Immature natural killer cell (primary cell): ENCODE measurements around the gene ATRAID. TPM values are rescaled to one million over a fixed set of nuclear protein-coding genes. Genes with fewer than 3 reads are reported as not detected.
"Not testable (repeated sequence)": the region's sequence is repeated elsewhere in the genome, so short reads cannot be mapped to it uniquely, and the experiment has no call there.

ENCODE experiments used
- DNase-seq, 3 donors: peaks; one replicate each; pipeline ENCODE4 v3.0.0; 2022; ENCODE audit warnings: mixed read lengths in 1 of 3
- H3K27ac Mint-ChIP-seq, 6 donors: one replicate each; pipeline ENCODE4 v1.8.0; 2020; ENCODE audit warnings: mixed read lengths in 6 of 6, mild to moderate bottlenecking in 5 of 6, inconsistent platforms in 4 of 6, moderate library complexity in 3 of 6
- H3K27me3 Mint-ChIP-seq, 3 donors: one replicate each; pipeline ENCODE4 v1.8.0; 2020 to 2021; ENCODE audit warnings: low read depth in 3 of 3, mild to moderate bottlenecking in 3 of 3, mixed read lengths in 3 of 3, moderate library complexity in 3 of 3, inconsistent platforms in 1 of 3
- H3K36me3 Mint-ChIP-seq, 3 donors: one replicate each; pipeline ENCODE4 v1.8.0; 2020; ENCODE audit warnings: mixed read lengths in 3 of 3, inconsistent platforms in 2 of 3, mild to moderate bottlenecking in 2 of 3
- H3K4me1 Mint-ChIP-seq, 2 donors: one replicate each; pipeline ENCODE4 v1.8.0; 2020; ENCODE audit warnings: inconsistent platforms in 2 of 2, mild to moderate bottlenecking in 2 of 2, mixed read lengths in 2 of 2, moderate library complexity in 1 of 2
- H3K4me3 Mint-ChIP-seq, 5 donors: one replicate each; pipeline ENCODE4 v1.8.0; 2020; ENCODE audit warnings: mild to moderate bottlenecking in 5 of 5, mixed read lengths in 5 of 5, inconsistent platforms in 3 of 5, moderate library complexity in 3 of 5
- H3K9me3 Mint-ChIP-seq, 6 donors: one replicate each; pipeline ENCODE4 v1.8.0; 2020; ENCODE audit warnings: mild to moderate bottlenecking in 6 of 6, mixed read lengths in 6 of 6, inconsistent platforms in 4 of 6, moderate library complexity in 3 of 6
- polyA plus RNA-seq, 3 donors: library from polyadenylated mRNA; unstranded; fragments of 300-500 nt; fragmentation: Illumina TruSeq; gene quantifications; one replicate each; pipeline ENCODE4 v1.2.3, GENCODE V29; 2021

The ATRAID gene, protein sequence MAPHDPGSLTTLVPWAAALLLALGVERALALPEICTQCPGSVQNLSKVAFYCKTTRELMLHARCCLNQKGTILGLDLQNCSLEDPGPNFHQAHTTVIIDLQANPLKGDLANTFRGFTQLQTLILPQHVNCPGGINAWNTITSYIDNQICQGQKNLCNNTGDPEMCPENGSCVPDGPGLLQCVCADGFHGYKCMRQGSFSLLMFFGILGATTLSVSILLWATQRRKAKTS
- 100 to 1,000 TPM; 264 to 391 (median 388) TPM for polyA plus RNA-seq

DNA sequence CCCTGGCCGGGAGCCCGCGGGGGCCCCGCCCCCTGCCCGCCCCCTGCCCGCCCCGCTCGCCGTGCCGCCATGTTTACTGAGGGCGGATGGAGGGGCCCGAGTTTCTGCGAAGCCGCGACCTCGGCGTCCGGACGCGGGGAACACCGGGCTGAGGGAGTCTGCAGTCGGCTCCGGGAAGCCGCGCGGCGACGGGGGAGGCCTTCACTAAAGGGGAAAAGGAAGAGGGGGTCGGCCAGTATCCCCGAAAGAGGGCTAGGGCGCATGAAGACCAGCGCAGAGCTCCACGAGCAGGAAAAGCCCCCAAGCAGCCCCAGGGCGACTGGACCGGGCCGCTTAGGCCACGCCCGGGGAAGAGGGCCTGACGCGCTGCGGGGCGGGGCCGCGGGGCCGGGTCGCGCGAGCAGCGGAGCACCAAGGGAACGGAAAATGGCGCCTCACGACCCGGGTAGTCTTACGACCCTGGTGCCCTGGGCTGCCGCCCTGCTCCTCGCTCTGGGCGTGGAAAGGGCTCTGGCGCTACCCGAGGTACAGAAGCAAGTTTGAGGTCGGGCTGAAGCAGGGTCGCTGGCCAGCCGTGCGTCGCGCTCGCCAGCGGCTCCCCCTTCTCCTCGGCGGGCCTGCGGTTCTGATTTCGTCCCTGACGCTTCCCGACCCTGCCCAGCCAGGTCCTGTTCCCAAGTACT, at the start of gene ATRAID, which contains the start of gene SLC5A6:
TSS of gene ATRAID (plus strand) at position 99 of the 683 bp plus-strand sequence. CDS start at position 427, 328 bp downstream.
TSS of gene SLC5A6 (minus strand) at position 326 of the 683 bp plus-strand sequence. CDS start 4,618 bp downstream, outside the sequence.
- H3K9me3 Mint-ChIP-seq: peaks cover 0 to 1% (median 0%) of the 10 kb centered on the region in 6 donors

DNA sequence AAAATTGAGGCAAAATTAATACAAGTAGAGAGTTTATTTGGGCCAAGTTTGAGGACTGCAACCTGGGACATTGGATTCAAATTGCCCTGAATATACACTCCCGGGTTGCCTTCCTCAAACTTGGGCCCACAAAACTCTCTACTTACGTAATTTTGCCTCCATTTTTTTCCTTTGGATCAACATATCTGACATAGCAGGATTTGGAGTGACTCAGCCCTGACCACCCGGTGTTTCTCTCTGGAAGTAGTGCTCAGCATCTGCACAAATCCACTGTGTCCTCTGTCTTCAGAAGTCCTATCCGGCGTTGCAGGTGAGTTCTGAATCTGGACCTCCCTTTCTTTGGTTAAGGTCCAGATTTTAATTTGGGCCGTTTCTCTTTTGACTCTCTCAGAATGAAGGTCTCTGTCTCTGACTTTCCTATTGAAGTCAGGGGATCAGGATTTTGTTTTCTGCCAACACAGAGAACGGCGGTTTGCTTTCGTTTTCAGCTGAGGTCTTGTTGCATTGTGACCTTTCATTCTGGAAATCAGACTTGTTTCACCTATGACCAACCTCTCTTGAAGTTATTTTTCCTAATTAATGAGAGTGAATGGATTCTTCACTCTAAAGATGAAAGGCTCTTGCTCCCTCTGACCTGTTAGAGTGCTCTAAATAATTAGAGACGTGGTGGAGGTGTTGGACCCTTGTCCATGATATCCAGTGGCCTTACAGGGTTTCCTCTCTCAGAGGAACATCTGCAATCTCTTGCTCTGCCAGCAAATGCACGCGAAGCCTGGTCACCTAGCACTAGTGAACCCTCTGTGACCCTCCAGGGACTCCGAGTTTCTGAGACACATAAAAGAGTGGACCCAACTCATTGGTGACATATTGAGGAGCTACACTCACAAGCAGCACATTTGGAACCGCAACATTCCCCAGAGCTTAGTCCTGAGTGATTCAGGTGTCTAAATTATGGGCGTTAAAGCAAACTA, 49.4 kb upstream of the ATRAID start:
- Mint-ChIP-seq H3K36me3 (no peaks in the 10 kb centered on the region), H3K27ac (no peak overlapping the region), H3K4me3 (no peak overlapping the region), H3K9me3 (no peaks in the 10 kb centered on the region), H3K4me1 (no peaks in the 10 kb centered on the region), H3K27me3 (peaks cover 0 to 3% (median 2%) of the 10 kb centered on the region in 3 donors)
- DNase-seq: no peak

More for the DNA sequence above, at the start of gene ATRAID, which contains the start of gene SLC5A6:
- Mint-ChIP-seq H3K4me1 (peaks cover 29 to 35% of the 10 kb centered on the region in 2 donors), H3K4me3 (peak within 1 kb of the TSS; percentile 93 to 99 (median 98)), H3K36me3 (peaks cover 2 to 5% (median 3%) of the 10 kb centered on the region in 3 donors), H3K27me3 (peaks cover 4 to 11% (median 7%) of the 10 kb centered on the region in 3 donors), H3K27ac (peak within 1 kb of the TSS; percentile 99 to 100 (median 100))
- DNase-seq: peak; percentile 88 to 91 (median 90)

DNA sequence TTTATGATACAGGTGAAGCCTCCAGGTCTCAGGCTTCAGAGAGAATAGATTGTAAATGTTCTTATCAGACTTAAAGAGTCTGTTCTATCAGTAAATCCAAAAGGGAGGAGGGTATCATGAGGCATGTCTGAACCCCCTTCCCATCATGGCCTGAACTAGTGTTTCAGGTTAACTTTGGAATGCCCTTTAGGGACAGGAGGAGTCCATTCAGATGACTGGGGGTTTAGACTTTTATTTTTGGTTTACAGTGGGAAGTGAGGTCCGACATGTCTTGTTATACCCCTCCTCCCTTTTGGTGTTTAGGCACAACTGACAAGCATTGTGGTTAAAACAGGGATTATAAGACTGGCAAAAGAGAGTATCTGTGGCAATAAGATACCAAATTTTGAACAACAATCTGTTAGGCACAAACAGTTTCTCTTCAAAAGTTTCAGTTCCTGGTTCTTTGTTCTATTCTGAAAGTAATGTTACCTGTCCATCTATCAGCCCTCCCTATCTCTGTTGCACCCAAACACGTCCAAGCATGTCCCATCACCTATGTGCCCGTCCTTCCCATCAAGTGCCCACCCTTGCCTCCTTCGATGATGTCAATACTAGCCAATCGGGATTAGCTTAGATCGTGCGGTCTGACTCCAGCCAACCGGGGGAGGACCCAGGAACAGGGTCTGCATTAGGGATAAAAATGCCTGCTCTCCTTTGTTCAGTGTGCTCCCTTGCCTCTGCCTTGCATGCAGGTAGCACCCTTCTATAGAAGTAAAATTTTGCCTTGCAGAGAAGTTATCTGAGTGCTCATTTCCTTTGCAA, 46.7 kb upstream of the ATRAID start:
- Mint-ChIP-seq H3K4me1 (peaks cover 0 to 4% of the 10 kb centered on the region in 2 donors), H3K27ac (no peak overlapping the region), H3K9me3 (no peaks in the 10 kb centered on the region), H3K36me3 (no peaks in the 10 kb centered on the region), H3K4me3 (no peak overlapping the region), H3K27me3 (peaks cover 0 to 3% (median 2%) of the 10 kb centered on the region in 3 donors)
- no peak for DNase-seq

DNA sequence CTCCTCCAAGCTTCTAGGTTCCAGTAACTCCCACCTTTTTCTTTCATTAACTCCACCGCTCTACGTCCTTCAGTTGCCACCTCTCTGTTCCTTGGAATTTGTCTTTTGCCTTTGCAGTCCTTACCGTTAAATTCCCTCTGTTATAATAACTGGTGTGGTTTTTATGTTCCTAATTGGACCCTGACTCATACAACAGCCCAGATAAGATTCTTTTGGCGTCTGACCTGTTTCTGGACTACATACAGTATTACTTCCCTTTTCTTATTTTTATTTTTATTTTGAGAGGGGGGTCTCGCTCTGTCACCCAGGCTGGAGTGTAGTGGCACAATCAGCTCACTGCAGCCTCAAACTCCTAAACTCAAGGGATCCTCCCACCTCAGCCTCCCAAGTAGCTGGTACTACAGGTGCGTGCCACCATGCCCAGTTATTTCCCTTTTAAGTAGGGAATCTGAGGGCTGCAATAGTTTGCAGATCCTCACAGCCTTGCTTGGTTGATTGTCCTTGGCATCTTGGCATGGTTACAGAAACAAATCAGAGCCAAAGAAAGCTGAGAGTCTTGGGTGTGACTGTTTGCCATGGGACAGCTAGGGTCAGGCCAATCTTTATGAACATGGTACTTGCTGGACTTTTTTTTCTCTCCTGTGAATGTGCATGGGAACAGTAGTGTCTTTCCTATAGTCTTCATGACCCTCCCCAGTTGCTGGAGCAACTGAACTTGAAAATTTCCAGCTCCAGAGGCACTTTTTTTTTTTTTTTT, 41.1 kb upstream of the ATRAID start:
- no peak for DNase-seq
- Mint-ChIP-seq H3K27me3 (peaks cover 0 to 2% (median 2%) of the 10 kb centered on the region in 3 donors), H3K36me3 (no peaks in the 10 kb centered on the region), H3K9me3 (no peaks in the 10 kb centered on the region), H3K27ac (no peak overlapping the region), H3K4me3 (peak overlapping the region in 2 of 5 donors; percentile 17 to 46), H3K4me1 (peaks cover 4 to 6% of the 10 kb centered on the region in 2 donors)

DNA sequence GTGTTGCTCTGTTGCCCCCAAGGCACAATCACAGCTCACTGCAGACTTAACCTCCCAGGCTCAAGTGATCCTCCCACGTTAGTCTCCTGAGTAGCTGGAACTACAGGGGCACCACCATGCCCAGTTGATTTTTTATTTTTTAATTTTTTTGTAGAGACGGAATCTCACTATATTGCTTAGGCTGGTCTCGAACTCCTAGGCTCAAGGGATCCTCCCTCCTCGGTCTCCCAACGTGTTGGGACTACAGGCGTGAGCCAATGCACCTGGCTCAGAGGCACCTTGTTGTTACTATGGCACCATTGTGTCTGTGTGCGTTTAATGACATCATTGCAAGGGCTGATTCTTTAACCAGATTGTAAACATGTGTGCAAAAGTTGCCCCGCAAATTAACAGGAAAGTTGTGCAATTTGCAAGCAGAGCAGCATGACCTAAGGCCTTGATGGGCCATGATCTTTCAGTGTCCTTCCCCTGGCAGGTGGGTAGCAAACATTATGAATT, 40.4 kb upstream of the ATRAID start:
- peaks cover 4 to 6% of the 10 kb centered on the region in 2 donors for H3K4me1 Mint-ChIP-seq
- H3K4me3 Mint-ChIP-seq: no peak overlapping the region
- no peak for DNase-seq
- H3K9me3 Mint-ChIP-seq: no peaks in the 10 kb centered on the region
- no peak overlapping the region for H3K27ac Mint-ChIP-seq
- no peaks in the 10 kb centered on the region for H3K36me3 Mint-ChIP-seq
- H3K27me3 Mint-ChIP-seq: peaks cover 0 to 7% (median 2%) of the 10 kb centered on the region in 3 donors

DNA sequence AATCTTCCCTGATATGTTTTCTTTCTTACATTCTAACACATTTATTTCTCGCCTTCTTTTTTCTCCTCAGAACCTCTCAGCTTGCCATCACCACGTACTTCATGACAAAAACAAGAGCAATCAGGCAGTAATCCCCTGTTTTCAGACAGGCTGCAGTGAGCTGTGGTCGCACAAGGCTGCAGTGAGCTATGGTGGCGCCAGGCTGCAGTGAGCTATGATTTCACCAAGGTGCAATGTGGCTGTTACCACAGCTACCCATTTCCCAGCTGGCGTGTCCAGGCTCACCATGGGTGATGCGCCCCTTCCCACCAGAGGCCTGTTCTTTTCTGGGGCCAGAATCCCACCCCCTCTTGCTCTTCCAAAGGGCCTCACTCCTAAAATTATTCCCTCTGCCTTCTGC, 37.2 kb upstream of the ATRAID start:
- no peak for DNase-seq
- no peak overlapping the region for H3K27ac Mint-ChIP-seq
- H3K27me3 Mint-ChIP-seq: peaks cover 4 to 17% (median 7%) of the 10 kb centered on the region in 3 donors
- H3K4me1 Mint-ChIP-seq: peaks cover 4 to 6% of the 10 kb centered on the region in 2 donors
- H3K36me3 Mint-ChIP-seq: no peaks in the 10 kb centered on the region
- no peak overlapping the region for H3K4me3 Mint-ChIP-seq
- H3K9me3 Mint-ChIP-seq: no peaks in the 10 kb centered on the region

DNA sequence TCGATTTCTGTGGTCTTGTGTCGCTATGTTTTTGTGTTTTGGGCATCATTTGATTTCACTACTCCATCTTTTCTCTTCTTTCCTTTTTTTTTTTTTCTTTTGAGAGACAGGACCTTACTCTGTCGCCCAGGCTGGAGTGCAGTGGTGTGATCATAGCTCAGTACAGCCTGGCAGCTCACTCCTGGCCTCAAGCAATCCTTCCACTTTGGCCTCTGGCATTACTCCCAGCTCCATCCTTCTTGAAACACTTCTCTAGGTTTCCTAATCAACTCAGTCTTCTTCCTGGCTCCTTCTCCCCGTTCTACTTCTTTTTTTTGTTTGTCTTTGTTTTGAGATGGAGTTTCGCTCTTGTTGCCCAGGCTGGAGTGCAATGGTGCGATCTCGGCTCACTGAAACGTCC, 36.5 kb upstream of the ATRAID start:
- H3K36me3 Mint-ChIP-seq: no peaks in the 10 kb centered on the region
- no peaks in the 10 kb centered on the region for H3K9me3 Mint-ChIP-seq
- H3K4me3 Mint-ChIP-seq: no peak overlapping the region
- no peak for DNase-seq
- peaks cover 4 to 19% (median 7%) of the 10 kb centered on the region in 3 donors for H3K27me3 Mint-ChIP-seq
- peaks cover 0 to 5% of the 10 kb centered on the region in 2 donors for H3K4me1 Mint-ChIP-seq
- H3K27ac Mint-ChIP-seq: no peak overlapping the region

DNA sequence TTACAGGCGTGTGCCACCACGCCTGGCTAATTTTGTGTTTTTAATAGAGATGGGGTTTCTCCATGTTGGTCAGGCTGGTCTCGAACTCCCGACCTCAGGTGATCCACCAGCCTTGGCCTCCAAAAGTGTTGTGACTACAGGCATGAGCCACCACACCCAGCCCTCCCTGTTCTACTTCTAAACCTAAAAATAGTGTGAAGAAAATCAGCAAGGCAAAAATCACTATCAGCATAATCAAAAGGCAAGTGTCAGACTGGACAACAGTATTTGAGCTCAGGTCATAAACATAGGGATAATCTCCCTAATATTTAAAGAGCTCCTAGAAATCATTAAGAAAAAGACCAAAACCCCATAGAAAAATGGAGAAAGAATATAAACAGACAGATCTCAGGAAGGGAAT, 36.1 kb upstream of the ATRAID start:
- DNase-seq, H3K9me3 Mint-ChIP-seq, H3K4me1 Mint-ChIP-seq, H3K4me3 Mint-ChIP-seq, H3K27ac Mint-ChIP-seq, H3K36me3 Mint-ChIP-seq: not testable (repeated sequence)
- peaks cover 4 to 20% (median 8%) of the 10 kb centered on the region in 3 donors for H3K27me3 Mint-ChIP-seq

DNA sequence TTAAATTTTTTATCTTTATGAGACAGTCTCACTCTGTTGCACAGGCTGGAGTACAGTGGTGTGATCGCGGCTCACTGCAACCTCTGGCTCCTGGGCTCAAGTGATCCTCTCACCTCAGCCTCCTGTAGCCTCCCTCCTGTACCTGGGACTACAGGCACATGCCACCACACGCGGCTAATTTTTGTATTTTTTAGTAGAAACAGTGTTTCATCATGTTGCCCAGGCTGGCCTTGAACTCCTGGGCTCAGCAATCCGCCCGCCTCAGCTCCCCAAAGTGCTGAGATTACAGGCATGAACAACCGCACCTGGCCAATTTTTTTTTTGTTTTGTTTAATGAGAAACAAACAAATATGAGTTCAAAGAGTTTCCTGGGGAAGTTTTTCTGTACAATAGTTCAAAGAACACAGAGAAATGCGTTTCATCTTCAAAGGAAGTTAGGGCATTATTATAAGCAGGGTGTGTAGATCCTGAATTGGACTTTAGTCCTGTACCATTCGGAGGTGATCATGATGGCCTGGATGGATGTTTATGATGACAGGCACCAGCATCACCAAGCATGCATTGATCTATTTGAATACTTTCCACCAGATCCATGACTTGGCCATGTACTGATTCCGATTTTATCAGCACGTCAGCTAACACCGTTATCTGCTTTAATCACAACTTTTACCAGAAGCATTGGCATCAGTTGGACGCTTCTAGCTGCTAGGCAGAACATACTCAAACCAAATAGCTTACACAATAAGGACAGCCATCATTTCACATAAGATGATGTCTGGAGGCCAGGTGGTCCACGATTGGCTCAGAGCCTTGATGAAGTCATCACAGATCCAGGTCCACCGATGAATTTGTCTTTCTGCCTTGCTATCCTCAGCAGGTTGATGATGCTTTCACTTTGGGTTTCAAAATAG, 34.1 kb upstream of the ATRAID start:
- Mint-ChIP-seq H3K4me1 (no peaks in the 10 kb centered on the region), H3K27ac (no peak overlapping the region), H3K9me3 (no peaks in the 10 kb centered on the region), H3K27me3 (peaks cover 4 to 27% (median 8%) of the 10 kb centered on the region in 3 donors), H3K4me3 (no peak overlapping the region), H3K36me3 (no peaks in the 10 kb centered on the region)
- DNase-seq: no peak

DNA sequence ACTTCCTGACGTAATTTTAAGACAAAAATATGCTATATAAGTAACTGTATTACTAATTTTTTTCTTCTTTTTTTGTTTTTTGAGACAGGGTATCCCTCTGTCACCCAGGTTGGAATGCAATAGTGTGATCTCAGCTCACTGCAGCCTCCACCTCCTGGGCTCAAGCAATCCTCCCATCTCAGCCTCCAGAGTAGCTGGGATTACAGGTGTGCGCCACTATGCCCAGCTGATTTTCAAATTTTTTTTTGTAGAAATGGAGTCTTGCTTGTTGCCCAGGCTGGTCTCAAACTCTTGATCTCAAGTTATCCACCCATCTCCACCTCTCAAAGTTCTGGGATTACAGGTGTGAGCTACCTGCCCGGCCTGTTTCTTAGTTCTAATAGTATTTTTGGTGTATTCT, 33.4 kb upstream of the ATRAID start:
- no peak overlapping the region for H3K4me3 Mint-ChIP-seq
- no peaks in the 10 kb centered on the region for H3K36me3 Mint-ChIP-seq
- H3K27me3 Mint-ChIP-seq: peaks cover 5 to 27% (median 8%) of the 10 kb centered on the region in 3 donors
- no peak for DNase-seq
- no peaks in the 10 kb centered on the region for H3K9me3 Mint-ChIP-seq
- no peak overlapping the region for H3K27ac Mint-ChIP-seq
- no peaks in the 10 kb centered on the region for H3K4me1 Mint-ChIP-seq

DNA sequence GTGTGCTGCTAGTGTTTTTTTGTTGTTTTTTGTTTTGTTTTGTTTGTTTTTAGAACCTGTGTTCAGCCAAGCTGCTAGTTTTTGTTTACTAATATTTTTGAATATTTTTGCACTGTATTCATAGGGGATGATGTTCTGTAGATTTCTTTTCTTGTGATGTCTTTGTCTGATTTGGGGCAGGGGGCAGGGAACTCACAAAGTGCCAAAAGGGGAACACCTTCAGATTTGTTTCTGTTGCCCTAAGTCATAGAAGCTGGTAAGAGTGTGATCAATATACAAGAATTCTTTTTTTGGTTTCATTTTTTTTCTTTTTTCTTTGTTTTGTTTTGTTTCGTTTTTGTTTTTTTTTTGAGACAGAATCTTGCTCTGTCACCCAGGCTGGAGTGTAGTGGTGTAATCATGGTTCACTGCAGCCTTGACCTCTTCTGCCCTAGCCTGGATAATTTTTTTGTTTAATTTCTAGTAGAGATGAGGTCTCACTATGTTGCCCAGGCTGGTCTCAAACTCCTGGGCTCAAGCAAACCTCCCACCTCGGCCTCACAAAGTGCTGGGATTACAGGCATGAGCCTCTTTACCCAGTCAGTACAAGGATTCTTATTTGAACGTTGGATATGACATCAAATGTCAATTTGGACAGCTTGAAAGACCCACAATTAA, 32.4 kb upstream of the ATRAID start:
- DNase-seq: no peak
- Mint-ChIP-seq H3K4me3 (no peak overlapping the region), H3K4me1 (no peaks in the 10 kb centered on the region), H3K27ac (no peak overlapping the region), H3K27me3 (peaks cover 5 to 27% (median 8%) of the 10 kb centered on the region in 3 donors), H3K36me3 (no peaks in the 10 kb centered on the region), H3K9me3 (no peaks in the 10 kb centered on the region)
